OCI-LY7 (cell line): Measurements from ENCODE around the gene GDF10.

ENCODE experiments used
- CTCF ChIP-seq: fragments of 200-600 bp; sonication (generic); conservative IDR thresholded peaks from 2 replicates; pipeline ENCODE4 v1.5.1; 2014; ENCODE audit warnings: mild to moderate bottlenecking, antibody characterized with exemption, low read length, moderate library complexity, mixed read lengths
- EZH2phosphoT487 ChIP-seq: fragments of 200-600 bp; sonication (generic); IDR thresholded peaks from 2 replicates; pipeline ENCODE4 v1.6.1; 2018; ENCODE audit warnings: low read depth, borderline replicate concordance, mild to moderate bottlenecking, mixed run types, antibody characterized with exemption, low read length, moderate library complexity, mixed read lengths

GRCh38 chr10:47323087-47323486 is 23.1 kb downstream of the GDF10 start:
- TF ChIP-seq CTCF (no peak), EZH2phosphoT487 (no peak)
